B cell (primary cell): ENCODE measurements around the gene KRI1. TPM values are rescaled to one million over a fixed set of nuclear protein-coding genes. Genes with fewer than 3 reads are reported as not detected.

Source experiments
- ATAC-seq: fragments of 200-7000 bp; cut with Tn5 transposase; one replicate; pipeline ENCODE4 v1.10.0; 2021; ENCODE audit warnings: low read depth, mild to moderate bottlenecking, moderate number of reproducible peaks, moderate library complexity
- CTCF ChIA-PET: fragments of 350-600 bp; sonication (Branson Sonifier 250); formaldehyde crosslinking; loops from one replicate; lab custom pipeline; 2021; ENCODE audit warnings: antibody characterized with exemption, inconsistent platforms; lab: Charles Lee
- POLR2A ChIA-PET: fragments of 350-600 bp; sonication (Branson Sonifier 250); formaldehyde crosslinking; loops from one replicate; lab custom pipeline; 2021; ENCODE audit warnings: antibody characterized with exemption; lab: Charles Lee
- DNase-seq: peaks from one replicate; pipeline ENCODE4 v3.0.0; 2013
- H2AFZ ChIP-seq: 2 replicates; pipeline ENCODE4 v1.6.1; 2012; ENCODE audit warnings: mild to moderate bottlenecking, low read depth, low read length; ENCODE audit not compliant: insufficient read depth, poor library complexity, severe bottlenecking
- H3K27ac ChIP-seq, 2 donors: 1 replicate in 1 of 2; 2 replicates in 1 of 2; pipeline ENCODE4 v1.5.1; 2012 to 2013; ENCODE audit warnings: low read length in 2 of 2, mild to moderate bottlenecking in 2 of 2, moderate library complexity in 1 of 2
- H3K27me3 ChIP-seq, 4 experiments: fragments of 200-600 bp in 1 of 4; sonication (generic) in 1 of 4; replicated peaks in 1 of 4; 1 replicate in 2 of 4; 2 replicates in 2 of 4; pipeline versions ENCODE4 v1.6.1 to v1.7.0; 2013 to 2016; ENCODE audit warnings: low read length in 3 of 4, mild to moderate bottlenecking in 2 of 4, mixed read lengths in 1 of 4, moderate library complexity in 1 of 4; ENCODE audit not compliant: insufficient read depth in 4 of 4, control insufficient read depth in 3 of 4; ENCODE audit errors: control extremely low read depth in 1 of 4
- H3K36me3 ChIP-seq, 2 experiments: replicated peaks in 1 of 2; 1 replicate in 1 of 2; 2 replicates in 1 of 2; pipeline versions ENCODE4 v1.6.1 to v1.7.1; 2013; ENCODE audit warnings: low read length in 1 of 2; ENCODE audit not compliant: insufficient read depth in 2 of 2, control insufficient read depth in 1 of 2; ENCODE audit errors: control extremely low read depth in 1 of 2, extremely low read depth in 1 of 2
- H3K4me1 ChIP-seq, 2 donors: fragments of 200-600 bp in 1 of 2; sonication (generic) in 1 of 2; 1 replicate in 1 of 2; 2 replicates in 1 of 2; pipeline versions ENCODE4 v1.5.1 to v1.6.1; 2013 to 2017; ENCODE audit warnings: low read length in 2 of 2; ENCODE audit not compliant: control insufficient read depth in 2 of 2, insufficient read depth in 2 of 2
- H3K4me2 ChIP-seq: replicated peaks from 2 replicates; pipeline ENCODE3; 2012; ENCODE audit warnings: mild to moderate bottlenecking, low read depth, low read length; ENCODE audit not compliant: poor library complexity, severe bottlenecking
- H3K4me3 ChIP-seq, 5 experiments: fragments of 200-600 bp in 1 of 5; sonication (generic) in 1 of 5; 1 replicate in 3 of 5; 2 replicates in 2 of 5; pipeline versions ENCODE4 v1.5.1 to v1.7.0; 2011 to 2016; ENCODE audit warnings: low read length in 4 of 5, mild to moderate bottlenecking in 4 of 5, low read depth in 2 of 5, control low read depth in 1 of 5, moderate library complexity in 1 of 5; ENCODE audit not compliant: insufficient read depth in 1 of 5; ENCODE audit errors: control extremely low read depth in 1 of 5, extremely low read depth in 1 of 5
- H3K79me2 ChIP-seq: fragments of 200-600 bp; sonication (generic); one replicate; pipeline ENCODE4 v1.6.0; 2016; ENCODE audit warnings: low read length; ENCODE audit not compliant: control insufficient read depth, insufficient read depth
- H3K9ac ChIP-seq: fragments of 200-600 bp; sonication (generic); 2 replicates; pipeline ENCODE4 v1.6.1; 2017; ENCODE audit warnings: mild to moderate bottlenecking, low read length, moderate library complexity
- H3K9me3 ChIP-seq, 3 donors: one replicate each; pipeline versions ENCODE4 v1.6.1 to v1.7.1; 2013; ENCODE audit warnings: low read length in 2 of 3; ENCODE audit not compliant: control insufficient read depth in 2 of 3, insufficient read depth in 1 of 3; ENCODE audit errors: control extremely low read depth in 1 of 3
- H4K20me1 ChIP-seq: 2 replicates; pipeline ENCODE4 v1.6.0; 2012; ENCODE audit warnings: mild to moderate bottlenecking, low read length; ENCODE audit not compliant: insufficient read depth, control insufficient read depth, poor library complexity, severe bottlenecking
- H3K27ac Mint-ChIP-seq: one replicate; pipeline ENCODE4 v1.8.0; 2021; ENCODE audit warnings: mixed read lengths
- H3K27me3 Mint-ChIP-seq: one replicate; pipeline ENCODE4 v1.8.0; 2021; ENCODE audit warnings: mixed read lengths
- H3K4me1 Mint-ChIP-seq: one replicate; pipeline ENCODE4 v1.8.0; 2021; ENCODE audit warnings: mixed read lengths
- H3K4me3 Mint-ChIP-seq: one replicate; pipeline ENCODE4 v1.8.0; 2021; ENCODE audit warnings: mixed read lengths
- H3K9me3 Mint-ChIP-seq: one replicate; pipeline ENCODE4 v1.8.0; 2022; ENCODE audit warnings: mixed read lengths; ENCODE audit not compliant: insufficient read depth
- EZH2 ChIP-seq: IDR thresholded peaks from 2 replicates; pipeline ENCODE4 v1.6.1; 2012; ENCODE audit warnings: borderline replicate concordance, low read depth, mild to moderate bottlenecking, moderate library complexity, low read length; ENCODE audit not compliant: insufficient read depth, poor library complexity, severe bottlenecking
- WGBS: methylation state at CpG from one replicate; pipeline ENCODE4 v1.1.5; 2013; ENCODE audit warnings: missing lambda C conversion rate; ENCODE audit not compliant: insufficient coverage; 5-methylcytosine and 5-hydroxymethylcytosine counted together
- intact Hi-C: fragments of 100-400 bp; cut with micrococcal nuclease; formaldehyde crosslinking; loops from one replicate; pipeline ENCODE4 v1.10.0; 2022
- polyA plus RNA-seq: library from polyadenylated mRNA; depleted of rRNA; stranded (reverse); fragments of >200 nt; gene quantifications from 2 replicates; pipeline ENCODE4 v1.2.3, GENCODE V29; 2012
- total RNA-seq, 2 donors: library from RNA; stranded (reverse); fragments of 120-200 nt in 1 of 2; gene quantifications; 1 replicate in 1 of 2; 2 replicates in 1 of 2; pipeline versions ENCODE4 v1.2.3 to v1.2.4, GENCODE V29; 2013 to 2022
- TF ChIP-seq, protein P1 (sequence below): fragments of 200-600 bp; IDR thresholded peaks from one replicate; pipeline ENCODE4 v1.8.0; 2022; ENCODE audit warnings: antibody characterized with exemption, mild to moderate bottlenecking

The KRI1 gene
- total and polyA plus RNA-seq, 2 donors (not counting 1 experiment from before 2014, with no cell fraction given), result 46.7 to 62.8 TPM

DNA sequence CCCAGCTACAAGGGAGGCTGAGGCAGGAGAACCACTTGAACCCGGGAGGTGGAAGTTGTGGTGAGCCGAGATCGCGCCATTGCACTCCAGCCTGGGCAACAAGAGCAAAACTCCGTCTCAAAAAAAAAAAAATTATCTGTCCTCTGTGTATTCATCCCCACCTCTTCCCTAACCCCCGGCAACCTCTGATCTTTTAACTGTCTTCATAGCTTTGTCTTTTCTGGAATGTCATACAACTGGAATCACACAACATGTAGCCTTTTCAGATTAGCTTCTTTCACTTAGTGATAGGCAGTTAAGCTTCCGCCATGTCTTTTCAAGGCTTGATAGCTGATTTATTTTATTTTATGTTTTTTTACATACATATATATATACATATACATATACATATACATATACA lies 40.2 kb downstream of the KRI1 start:
- Histone ChIP-seq H4K20me1 (no peaks in the 10 kb centered on the region), H3K79me2 (no peaks in the 10 kb centered on the region), H3K27me3 (peaks cover 0 to 10% (median 0%) of the 10 kb centered on the region in 4 experiments), H3K4me1 (no peaks in the 10 kb centered on the region), H2AFZ (no peak overlapping the region), H3K27ac (no peak overlapping the region), H3K36me3 (no peaks in the 10 kb centered on the region), H3K4me3 (no peak overlapping the region), H3K9ac (no peak overlapping the region), H3K4me2 (no peak overlapping the region), H3K9me3 (no peaks in the 10 kb centered on the region)
- intact Hi-C loops, result no loop called here
- no peak overlapping the region for H3K27ac Mint-ChIP-seq
- no peaks in the 10 kb centered on the region for H3K4me1 Mint-ChIP-seq
- ChIA-PET CTCF (interaction anchor here (0.6 kb wide), 1 partner anchor 22 kb away, joined by 3 read pairs; no protein-coding TSS in a partner anchor), POLR2A (interaction anchor here (0.6 kb wide), 1 partner anchor 85 kb away, joined by 4 read pairs; no protein-coding TSS in a partner anchor)
- no peaks in the 10 kb centered on the region for H3K9me3 Mint-ChIP-seq
- WGBS, result 93% methylated on average over 3 of the region's 7 CpGs
- ATAC-seq, result no peak
- no peak for DNase-seq
- TF ChIP-seq, protein P1, sequence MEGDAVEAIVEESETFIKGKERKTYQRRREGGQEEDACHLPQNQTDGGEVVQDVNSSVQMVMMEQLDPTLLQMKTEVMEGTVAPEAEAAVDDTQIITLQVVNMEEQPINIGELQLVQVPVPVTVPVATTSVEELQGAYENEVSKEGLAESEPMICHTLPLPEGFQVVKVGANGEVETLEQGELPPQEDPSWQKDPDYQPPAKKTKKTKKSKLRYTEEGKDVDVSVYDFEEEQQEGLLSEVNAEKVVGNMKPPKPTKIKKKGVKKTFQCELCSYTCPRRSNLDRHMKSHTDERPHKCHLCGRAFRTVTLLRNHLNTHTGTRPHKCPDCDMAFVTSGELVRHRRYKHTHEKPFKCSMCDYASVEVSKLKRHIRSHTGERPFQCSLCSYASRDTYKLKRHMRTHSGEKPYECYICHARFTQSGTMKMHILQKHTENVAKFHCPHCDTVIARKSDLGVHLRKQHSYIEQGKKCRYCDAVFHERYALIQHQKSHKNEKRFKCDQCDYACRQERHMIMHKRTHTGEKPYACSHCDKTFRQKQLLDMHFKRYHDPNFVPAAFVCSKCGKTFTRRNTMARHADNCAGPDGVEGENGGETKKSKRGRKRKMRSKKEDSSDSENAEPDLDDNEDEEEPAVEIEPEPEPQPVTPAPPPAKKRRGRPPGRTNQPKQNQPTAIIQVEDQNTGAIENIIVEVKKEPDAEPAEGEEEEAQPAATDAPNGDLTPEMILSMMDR, result no peak
- no peak for TF ChIP-seq EZH2
- no peak overlapping the region for H3K4me3 Mint-ChIP-seq
- H3K27me3 Mint-ChIP-seq, result no peaks in the 10 kb centered on the region

DNA sequence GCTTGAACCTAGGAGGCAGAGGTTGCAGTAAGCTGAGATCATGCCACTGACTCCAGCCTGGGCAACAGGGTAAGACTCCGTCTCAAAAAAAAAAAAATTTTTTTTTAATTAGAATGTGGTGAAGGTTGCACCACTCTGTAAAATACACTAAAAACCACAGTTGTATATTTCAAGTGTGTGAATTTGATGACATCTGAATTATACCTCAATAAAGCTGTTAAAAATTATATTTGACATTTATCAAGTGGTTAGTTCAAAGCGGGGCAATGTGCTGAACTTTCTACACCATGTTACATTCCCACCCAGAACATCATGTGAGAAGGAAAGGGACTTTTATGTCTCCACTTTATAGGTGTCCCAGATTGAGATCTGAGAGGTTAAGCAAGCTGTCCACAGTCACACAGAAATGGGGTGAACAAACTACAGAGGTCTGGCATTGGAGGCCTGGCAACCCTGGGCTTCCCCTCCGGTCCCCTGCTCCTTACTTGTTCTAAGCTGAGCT lies 42.6 kb downstream of the KRI1 start:
- no peak overlapping the region for H3K4me3 ChIP-seq
- peaks cover 0 to 32% (median 10%) of the 10 kb centered on the region in 4 experiments for H3K27me3 ChIP-seq
- peaks cover 0 to 8% (median 0%) of the 10 kb centered on the region in 3 donors for H3K9me3 ChIP-seq
- DNase-seq, result no peak
- H3K4me2 ChIP-seq, result no peak overlapping the region
- Mint-ChIP-seq H3K4me3 (no peak overlapping the region), H3K9me3 (no peaks in the 10 kb centered on the region), H3K27me3 (peaks cover 18% of the 10 kb centered on the region), H3K27ac (no peak overlapping the region), H3K4me1 (peaks cover 14% of the 10 kb centered on the region)
- no peak overlapping the region for H3K9ac ChIP-seq
- peaks cover 12 to 14% of the 10 kb centered on the region in 2 donors for H3K4me1 ChIP-seq
- H3K27ac ChIP-seq, result no peak overlapping the region
- H4K20me1 ChIP-seq, result no peaks in the 10 kb centered on the region
- intact Hi-C loops, result no loop called here
- TF ChIP-seq, protein P1, result no peak
- TF ChIP-seq EZH2, result no peak
- ATAC-seq, result no peak
- H2AFZ ChIP-seq, result no peak overlapping the region
- ChIA-PET CTCF (interaction anchor here (1.3 kb wide), 1 partner anchor 58 kb away, joined by 3 read pairs; no protein-coding TSS in a partner anchor), POLR2A (no interaction called here)
- H3K36me3 ChIP-seq, result no peaks in the 10 kb centered on the region
- 88% methylated on average over 1 of the region's 3 CpGs for WGBS
- H3K79me2 ChIP-seq, result no peaks in the 10 kb centered on the region
